ENCODE measurements around the gene ADCY5.

The ADCY5 gene

DNA sequence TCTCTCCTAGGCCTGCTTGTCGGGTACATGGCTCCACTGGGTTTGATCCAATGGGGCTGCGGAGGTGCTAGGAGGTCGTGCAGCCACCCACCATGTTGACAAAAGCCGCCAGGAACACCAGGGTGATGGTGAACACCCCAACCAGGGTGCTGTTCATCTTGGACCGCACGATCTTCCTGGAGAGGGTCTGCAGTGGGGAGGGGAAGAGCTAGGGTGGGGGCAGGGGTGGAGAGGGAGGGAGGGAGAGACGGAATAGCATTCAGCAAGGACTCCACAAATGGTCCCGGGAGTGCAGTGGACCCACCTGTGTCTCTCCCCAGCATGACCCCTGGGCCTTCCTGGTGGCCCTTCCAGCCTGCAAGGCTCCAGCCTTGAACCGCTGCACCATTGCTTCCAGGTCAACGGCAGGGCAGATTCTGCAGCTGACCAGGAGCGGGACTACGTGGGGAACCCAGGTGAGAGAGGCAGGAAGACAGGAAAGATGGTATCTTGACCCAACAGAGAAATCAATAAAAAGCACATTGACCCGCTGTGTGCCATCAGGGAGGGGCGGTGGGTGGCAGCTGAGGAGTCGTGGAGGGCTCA is 144.8 kb downstream of the ADCY5 start:
- TF ChIP-seq, protein P1, sequence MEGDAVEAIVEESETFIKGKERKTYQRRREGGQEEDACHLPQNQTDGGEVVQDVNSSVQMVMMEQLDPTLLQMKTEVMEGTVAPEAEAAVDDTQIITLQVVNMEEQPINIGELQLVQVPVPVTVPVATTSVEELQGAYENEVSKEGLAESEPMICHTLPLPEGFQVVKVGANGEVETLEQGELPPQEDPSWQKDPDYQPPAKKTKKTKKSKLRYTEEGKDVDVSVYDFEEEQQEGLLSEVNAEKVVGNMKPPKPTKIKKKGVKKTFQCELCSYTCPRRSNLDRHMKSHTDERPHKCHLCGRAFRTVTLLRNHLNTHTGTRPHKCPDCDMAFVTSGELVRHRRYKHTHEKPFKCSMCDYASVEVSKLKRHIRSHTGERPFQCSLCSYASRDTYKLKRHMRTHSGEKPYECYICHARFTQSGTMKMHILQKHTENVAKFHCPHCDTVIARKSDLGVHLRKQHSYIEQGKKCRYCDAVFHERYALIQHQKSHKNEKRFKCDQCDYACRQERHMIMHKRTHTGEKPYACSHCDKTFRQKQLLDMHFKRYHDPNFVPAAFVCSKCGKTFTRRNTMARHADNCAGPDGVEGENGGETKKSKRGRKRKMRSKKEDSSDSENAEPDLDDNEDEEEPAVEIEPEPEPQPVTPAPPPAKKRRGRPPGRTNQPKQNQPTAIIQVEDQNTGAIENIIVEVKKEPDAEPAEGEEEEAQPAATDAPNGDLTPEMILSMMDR (IDR thresholded peaks at IDR 0.05) = no peak

DNA sequence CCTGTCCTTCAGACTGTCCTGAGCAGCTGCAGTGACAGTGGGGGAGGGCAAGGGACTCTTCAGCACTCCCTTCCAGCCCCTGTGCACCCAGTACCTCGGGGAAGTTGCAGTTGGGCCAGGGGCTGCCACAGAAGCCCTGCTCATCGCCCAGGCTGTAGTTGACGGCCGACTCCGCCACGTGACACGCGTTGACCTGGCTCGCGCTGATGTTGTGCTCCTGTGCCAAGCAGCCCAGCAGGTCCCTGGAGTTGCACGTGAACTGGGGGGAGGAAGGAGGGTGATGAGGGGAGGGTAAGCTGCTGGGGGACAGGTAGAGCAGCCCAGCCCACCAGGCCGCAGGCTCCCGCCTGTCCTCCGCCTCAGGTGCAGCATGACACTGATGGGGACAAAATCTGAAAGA is 145.9 kb downstream of the ADCY5 start:
- TF ChIP-seq, protein P1 (IDR thresholded peaks at IDR 0.05) = no peak

DNA sequence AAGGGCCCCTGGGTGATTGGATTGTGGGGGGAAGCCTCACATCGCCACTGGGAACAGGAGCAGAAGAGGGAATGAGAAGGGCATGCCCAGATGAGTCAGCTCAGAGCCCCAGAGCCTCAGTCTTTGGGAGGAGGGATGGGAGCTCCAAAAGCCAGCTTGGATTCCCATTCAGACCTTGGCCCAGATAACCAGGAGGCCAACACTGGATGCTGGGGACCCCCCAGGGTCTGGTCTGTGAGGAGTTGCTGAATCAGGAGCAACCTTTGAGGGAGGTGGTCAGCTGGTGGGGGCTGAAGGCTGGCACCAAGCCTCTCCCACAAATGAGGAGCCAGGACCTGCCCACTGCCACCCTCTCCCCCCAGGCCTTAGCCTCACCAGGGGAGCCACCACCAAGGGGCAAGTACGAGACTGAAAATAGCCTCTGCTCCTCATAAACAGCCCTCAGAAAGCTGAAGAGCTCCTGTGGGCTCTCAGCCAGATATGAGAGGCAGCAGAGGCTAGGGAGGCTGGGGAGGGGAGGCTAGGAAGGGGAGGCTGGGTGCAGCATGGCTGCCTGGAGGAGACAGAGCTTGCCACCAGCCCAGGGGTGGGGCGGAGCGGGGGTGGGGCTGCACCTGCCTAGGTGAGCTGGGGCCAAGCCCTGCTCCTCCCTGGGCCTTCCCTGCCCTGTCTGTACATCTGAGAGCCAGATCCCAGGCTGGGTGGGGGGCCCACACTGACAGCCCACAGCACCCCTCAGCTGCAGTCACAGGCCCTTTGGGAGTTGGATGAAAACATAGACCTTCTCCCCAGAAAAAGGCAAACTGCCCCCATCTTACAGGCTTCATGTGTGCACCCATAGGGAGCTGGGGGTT is 147.3 kb downstream of the ADCY5 start:
- TF ChIP-seq, protein P1 (IDR thresholded peaks at IDR 0.05) = no peak

DNA sequence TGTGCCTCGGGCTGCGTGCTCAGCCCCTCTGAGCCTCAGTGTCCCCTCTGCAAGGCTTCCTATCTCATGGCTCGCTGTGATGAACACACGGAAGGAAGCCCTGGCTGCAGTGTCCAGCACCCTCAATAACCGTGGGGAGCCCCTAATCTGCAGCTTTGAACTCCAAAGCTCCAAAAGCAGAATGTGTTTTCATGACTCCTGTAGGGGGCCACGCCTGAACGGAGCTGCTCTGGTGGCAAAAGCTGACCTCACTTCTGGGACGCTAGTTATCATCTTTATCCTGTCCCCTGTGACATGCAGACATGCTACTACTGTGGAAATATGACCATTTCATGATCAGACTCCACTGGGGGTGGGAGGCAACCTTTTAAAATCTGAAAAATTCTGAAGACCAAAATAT is 148.3 kb downstream of the ADCY5 start:
- TF ChIP-seq, protein P1 (IDR thresholded peaks at IDR 0.05) = no peak

DNA sequence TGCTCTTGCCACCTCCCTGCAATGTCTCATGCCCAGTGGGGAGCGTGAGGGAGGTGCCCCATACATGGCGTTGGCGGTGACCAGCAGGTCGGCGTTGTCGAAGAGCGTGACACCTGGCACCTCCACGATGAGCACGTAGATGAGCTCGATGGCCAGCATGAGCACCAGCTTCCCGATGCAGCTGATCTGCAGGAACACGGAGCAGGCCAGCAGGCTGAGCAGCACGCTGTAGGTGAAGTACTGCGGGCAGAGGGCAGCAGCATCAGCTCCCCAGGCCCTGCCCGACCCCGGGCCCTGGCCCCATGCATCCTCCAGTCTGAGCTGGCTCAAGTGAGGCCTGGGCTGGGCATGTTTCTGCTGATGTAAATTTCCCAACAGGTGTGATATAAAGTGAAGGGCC is 148.8 kb downstream of the ADCY5 start:
- TF ChIP-seq, protein P1 (IDR thresholded peaks at IDR 0.05) = no peak

DNA sequence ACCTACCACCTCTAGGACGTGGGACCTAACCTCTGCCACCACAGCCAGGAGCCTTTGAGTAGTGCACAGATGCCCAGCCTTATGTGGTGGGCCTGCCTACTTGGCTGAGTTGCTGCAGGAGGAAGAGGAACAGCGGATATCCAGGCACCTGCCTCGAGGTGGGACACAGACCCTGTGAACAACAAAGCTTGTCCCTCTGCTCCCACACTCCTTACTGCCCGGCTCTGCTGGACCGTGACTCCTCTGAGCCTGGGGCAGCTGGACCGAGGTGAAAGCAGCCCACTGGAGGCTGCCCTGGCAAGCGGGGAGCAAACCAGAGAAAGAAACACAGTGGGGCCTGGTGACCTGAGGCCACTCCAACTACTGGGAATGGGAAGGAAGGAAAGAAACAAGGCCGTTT is 149.3 kb downstream of the ADCY5 start:
- TF ChIP-seq, protein P1 (IDR thresholded peaks at IDR 0.05) = no peak

DNA sequence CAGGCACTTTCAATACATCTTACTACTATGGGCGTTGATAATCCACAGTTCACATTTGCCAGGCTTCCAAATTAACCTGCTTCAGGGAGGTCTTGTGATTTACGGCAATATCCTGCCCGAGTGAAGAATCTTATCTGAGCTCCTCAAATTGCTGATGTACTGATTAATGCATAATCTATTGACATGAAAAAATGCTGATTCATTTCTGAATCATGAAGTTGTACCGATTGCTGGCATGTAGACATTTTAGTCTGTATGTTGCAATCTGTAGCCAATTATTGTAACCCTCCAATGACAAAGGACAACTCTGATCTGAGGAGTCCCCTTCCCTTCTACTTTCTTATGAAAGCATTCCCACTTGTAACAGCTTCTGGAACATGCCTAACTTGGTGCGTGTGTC is 150.0 kb downstream of the ADCY5 start:
- TF ChIP-seq, protein P1 (IDR thresholded peaks at IDR 0.05) = no peak
